GM12864 (cell line): ENCODE results near the gene KIF18B.

Experiments used
- DNase-seq: peaks from one replicate; pipeline ENCODE4 v3.0.0-alpha.2; 2011; ENCODE audit warnings: low read depth
- H3K4me3 ChIP-seq: 2 replicates; pipeline ENCODE4 v1.5.1; 2011; ENCODE audit warnings: mild to moderate bottlenecking, low read depth, low read length, control low read depth
- TF ChIP-seq, protein P1 (sequence below): IDR thresholded peaks from 2 replicates; pipeline ENCODE4 v1.5.1; 2011; ENCODE audit warnings: low read depth, mild to moderate bottlenecking, moderate library complexity, low read length, control low read depth, inconsistent platforms; ENCODE audit errors: missing control alignments

KIF18B gene

DNA sequence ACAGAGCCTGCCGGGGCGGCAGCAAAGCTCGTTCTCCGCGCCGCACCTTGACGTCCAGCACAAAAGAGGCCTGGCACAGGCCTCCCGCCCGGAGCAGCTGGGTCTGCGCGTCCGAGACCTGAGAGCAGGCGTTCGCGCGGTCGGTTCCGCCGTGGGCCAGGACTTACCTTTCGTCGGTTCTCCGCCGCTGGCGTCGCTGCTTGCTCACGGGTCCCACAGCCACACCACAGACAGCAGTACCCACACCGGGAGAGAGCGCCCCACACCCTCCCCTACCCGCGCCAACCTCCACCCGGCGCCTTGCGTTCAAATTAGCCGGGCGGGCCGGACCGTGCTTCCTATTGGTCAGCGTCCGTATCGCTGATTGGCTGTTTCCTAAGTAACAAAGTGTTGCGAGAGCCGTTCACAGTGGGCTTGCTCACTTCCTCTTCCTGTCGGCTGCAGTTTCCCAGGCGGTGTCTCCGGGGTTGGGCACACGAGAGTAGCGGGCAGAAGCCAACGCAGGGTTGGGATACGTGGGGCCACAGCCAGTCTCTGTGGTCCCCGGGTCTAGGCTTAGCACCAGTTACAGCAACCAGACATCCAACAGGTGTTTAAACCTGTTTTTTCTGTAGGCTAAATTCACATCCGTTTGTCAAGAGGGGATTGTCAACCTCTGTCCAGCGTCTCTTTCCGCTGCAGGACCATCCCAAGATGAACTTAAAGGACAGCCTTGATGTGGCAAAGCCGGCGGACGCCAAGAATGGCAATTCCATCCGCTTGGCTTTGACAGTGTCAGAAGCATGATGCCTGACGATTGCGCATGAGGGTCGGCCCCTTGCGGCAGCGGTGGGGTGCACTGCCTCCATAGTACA, at the start of gene KIF18B:
KIF18B (minus strand) TSS at position 313 of the 854 bp plus-strand sequence. CDS start 11,429 bp downstream, outside the sequence.
- DNase-seq, result peak; percentile 95
- peak within 1 kb of the TSS; percentile 65 for H3K4me3 ChIP-seq
- TF ChIP-seq, protein P1, sequence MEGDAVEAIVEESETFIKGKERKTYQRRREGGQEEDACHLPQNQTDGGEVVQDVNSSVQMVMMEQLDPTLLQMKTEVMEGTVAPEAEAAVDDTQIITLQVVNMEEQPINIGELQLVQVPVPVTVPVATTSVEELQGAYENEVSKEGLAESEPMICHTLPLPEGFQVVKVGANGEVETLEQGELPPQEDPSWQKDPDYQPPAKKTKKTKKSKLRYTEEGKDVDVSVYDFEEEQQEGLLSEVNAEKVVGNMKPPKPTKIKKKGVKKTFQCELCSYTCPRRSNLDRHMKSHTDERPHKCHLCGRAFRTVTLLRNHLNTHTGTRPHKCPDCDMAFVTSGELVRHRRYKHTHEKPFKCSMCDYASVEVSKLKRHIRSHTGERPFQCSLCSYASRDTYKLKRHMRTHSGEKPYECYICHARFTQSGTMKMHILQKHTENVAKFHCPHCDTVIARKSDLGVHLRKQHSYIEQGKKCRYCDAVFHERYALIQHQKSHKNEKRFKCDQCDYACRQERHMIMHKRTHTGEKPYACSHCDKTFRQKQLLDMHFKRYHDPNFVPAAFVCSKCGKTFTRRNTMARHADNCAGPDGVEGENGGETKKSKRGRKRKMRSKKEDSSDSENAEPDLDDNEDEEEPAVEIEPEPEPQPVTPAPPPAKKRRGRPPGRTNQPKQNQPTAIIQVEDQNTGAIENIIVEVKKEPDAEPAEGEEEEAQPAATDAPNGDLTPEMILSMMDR, result no peak

DNA sequence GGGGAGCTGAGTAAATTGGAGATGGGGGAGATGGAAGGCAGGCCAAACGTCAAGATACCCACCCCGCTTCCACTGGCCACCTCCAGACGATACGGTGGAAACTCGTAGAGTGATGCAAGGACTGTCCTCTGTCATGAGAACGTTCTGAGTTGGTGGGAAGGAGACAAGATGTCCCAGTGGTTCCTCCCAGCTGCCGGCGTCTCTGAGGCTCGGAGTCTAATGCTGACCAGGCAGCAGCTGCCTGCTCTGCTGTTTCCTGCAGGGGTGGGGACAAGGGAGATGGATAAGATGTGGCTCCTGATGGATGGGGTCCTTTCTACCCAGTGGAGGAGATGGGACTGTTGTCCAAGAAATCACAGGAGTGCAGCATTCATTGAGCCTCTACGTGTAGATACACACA, 48.7 kb upstream of the KIF18B start:
- TF ChIP-seq, protein P1, result no peak
- no peak overlapping the region for H3K4me3 ChIP-seq
- DNase-seq, result no peak

DNA sequence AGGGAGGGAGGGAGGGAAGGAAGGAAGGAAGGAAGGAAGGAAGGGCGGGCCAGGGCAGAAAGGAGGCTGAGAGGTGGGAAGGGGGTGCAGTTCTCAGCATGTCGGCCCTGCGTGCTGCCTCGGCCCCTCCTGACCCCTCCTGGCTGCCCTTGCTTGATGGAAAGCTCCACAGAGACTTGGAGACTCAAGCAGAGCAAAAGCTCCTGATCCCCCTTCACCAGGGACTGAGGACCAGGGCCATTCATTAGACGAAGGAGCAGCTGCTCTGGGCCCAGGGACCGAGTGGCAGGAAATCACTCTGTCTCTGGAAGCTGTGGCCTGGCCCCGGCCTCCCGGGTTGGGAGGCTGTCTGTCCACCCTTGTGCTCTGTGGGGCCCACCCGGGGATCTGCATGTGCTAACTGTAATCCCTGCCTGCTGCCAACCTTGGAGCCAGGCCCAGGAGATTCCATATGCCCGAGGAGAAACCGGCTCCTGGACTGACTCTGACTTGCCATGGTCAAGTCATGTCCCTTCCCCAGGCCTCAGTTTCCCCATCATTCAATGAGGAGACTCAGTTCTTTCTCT, 47.9 kb upstream of the KIF18B start:
- no peak for DNase-seq
- TF ChIP-seq, protein P1, result no peak
- no peak overlapping the region for H3K4me3 ChIP-seq

DNA sequence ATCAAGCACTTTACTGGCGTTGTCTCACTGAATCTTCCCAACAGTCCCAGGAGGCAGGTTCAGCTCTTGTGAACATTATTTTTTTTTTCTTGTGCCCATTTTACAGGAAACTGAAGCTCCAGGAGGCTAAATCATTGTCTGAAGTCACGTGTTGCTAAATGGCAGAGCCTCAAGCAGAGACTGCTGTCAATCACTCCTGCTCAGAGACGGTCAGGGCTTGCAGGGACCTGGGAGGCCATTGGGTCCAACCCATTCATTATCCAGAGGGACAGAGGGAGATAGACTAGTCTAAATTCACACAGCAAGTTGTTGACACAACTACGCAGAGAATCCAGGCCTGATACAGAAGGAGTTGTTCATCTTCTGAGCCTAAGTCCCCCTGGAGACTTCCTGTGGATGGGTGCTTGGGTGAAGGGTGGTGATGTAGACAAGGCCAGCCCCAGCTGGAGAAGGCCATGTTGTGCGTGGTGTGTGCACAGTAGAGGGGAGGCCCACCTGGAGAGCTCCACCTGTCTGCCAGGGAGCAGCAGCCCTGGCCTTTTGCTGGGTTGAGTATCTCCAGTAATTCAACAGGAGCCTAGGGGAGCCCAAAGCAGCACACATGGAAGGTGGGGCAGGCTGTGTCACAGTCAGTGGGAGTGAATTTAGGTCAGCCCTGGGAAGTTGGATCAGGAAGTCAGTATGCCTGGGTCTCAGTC, 44.8 kb upstream of the KIF18B start:
- TF ChIP-seq, protein P1, result no peak
- DNase-seq, result no peak
- no peak overlapping the region for H3K4me3 ChIP-seq

DNA sequence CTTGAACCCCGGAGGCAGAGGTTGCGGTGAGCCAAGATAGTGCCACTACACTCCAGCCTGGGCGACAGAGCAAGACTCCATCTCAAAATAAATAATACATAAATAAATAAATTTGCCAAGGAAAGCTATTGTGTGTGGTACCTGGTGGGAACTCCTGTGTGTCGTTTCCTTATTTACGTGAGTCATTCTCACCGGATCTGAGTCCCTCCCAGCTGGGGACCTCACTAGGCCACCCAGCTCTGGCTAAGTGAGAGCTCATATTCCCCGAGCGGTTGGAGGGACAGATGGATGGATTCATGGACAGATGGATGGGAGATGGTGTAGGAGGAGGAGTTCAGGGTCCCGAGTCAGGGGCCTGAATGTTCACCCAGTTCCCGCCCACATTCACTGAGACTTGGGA, 43.4 kb upstream of the KIF18B start:
- no peak for DNase-seq

DNA sequence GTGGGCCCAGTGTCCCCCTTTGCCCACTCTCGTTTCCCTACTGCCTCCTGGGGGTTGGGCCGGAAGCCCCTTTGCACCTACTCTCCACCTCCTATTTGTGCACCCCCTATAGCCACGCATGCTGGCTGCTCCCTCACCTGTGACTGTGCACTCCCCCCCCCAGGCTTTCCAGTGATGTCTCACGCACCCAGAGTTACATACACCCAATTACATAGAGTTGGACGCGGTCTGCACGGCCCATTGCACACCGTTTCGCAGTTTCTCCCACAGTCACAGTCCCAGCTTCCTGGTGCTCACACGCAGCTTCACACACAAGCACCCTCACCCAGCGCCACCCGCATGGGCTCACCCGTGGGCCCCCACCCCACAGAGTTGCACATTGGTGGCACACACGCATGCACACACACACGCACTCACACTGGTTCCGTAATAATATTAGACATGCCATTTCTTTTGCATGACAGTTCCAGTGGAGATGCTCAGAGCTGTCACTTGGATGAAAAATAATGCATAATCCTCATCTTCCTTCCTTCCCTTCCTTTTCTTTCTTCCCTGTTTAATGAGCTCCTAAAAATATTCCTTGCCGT, 42.1 kb upstream of the KIF18B start:
- TF ChIP-seq, protein P1, result no peak
- H3K4me3 ChIP-seq, result no peak overlapping the region

More for the DNA sequence above, 43.4 kb upstream of the KIF18B start:
- TF ChIP-seq, protein P1, result no peak
- no peak overlapping the region for H3K4me3 ChIP-seq

More for the DNA sequence above, 42.1 kb upstream of the KIF18B start:
- peak; percentile 12 for DNase-seq
